ENCODE measurements around the gene TWF1. TPM values are rescaled to one million over a fixed set of nuclear protein-coding genes. Genes with fewer than 3 reads are reported as not detected.

The TWF1 gene
- polyA plus RNA-seq, 3 donors = 9.9 to 20.7 (median 13.7) TPM

GRCh38 chr12:43750814-43751213, 55.3 kb downstream of the TWF1 start:
- no CpG with 5 or more reads among the region's 3 CpGs for WGBS (ENCODE audit: insufficient coverage)
- DNase-seq = no peak
- Histone ChIP-seq H3K4me1 (ENCODE audit: control insufficient read depth in 1 of 2, insufficient read depth in 2 of 2, low read length in 2 of 2) (no peaks in the 10 kb centered on the region), H3K79me2 (ENCODE audit: insufficient read depth, low read length) (peaks cover under 1% of the 10 kb centered on the region), H4K20me1 (ENCODE audit: insufficient read depth, low read length) (no peaks in the 10 kb centered on the region), H3K9me3 (replicated peaks in 1 of 2; ENCODE audit: control insufficient read depth in 1 of 2, insufficient read depth in 1 of 2, low read length in 2 of 2) (no peaks in the 10 kb centered on the region), H2AFZ (ENCODE audit: insufficient read depth, low read depth, low read length, poor library complexity, severe bottlenecking) (no peak overlapping the region), H3K36me3 (replicated peaks in 1 of 2; ENCODE audit: control insufficient read depth in 1 of 2, insufficient read depth in 2 of 2, low read length in 2 of 2) (peaks cover 3 to 20% of the 10 kb centered on the region in 2 donors), H3K27me3 (ENCODE audit: control insufficient read depth in 2 of 2, insufficient read depth in 2 of 2, low read length in 2 of 2) (no peaks in the 10 kb centered on the region), H3K4me3 (replicated peaks in 1 of 3; ENCODE audit: low read depth in 2 of 3, low read length in 3 of 3) (no peak overlapping the region), H3K4me2 (replicated peaks; ENCODE audit: extremely low read depth, low read length, poor library complexity, severe bottlenecking) (no peak overlapping the region), H3K9ac (ENCODE audit: insufficient read depth, low read length, poor library complexity, severe bottlenecking) (no peak overlapping the region), H3K27ac (ENCODE audit: low read depth in 1 of 2, low read length in 2 of 2) (no peak overlapping the region)
- H3K4me3 Mint-ChIP-seq = no peak overlapping the region
- TF ChIP-seq, protein P1, sequence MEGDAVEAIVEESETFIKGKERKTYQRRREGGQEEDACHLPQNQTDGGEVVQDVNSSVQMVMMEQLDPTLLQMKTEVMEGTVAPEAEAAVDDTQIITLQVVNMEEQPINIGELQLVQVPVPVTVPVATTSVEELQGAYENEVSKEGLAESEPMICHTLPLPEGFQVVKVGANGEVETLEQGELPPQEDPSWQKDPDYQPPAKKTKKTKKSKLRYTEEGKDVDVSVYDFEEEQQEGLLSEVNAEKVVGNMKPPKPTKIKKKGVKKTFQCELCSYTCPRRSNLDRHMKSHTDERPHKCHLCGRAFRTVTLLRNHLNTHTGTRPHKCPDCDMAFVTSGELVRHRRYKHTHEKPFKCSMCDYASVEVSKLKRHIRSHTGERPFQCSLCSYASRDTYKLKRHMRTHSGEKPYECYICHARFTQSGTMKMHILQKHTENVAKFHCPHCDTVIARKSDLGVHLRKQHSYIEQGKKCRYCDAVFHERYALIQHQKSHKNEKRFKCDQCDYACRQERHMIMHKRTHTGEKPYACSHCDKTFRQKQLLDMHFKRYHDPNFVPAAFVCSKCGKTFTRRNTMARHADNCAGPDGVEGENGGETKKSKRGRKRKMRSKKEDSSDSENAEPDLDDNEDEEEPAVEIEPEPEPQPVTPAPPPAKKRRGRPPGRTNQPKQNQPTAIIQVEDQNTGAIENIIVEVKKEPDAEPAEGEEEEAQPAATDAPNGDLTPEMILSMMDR (IDR thresholded peaks at IDR 0.05) = no peak
- peaks cover 7% of the 10 kb centered on the region for H3K4me1 Mint-ChIP-seq
- peaks cover 0 to 3% (median 2%) of the 10 kb centered on the region in 3 donors for H3K27me3 Mint-ChIP-seq (ENCODE audit: low read depth in 3 of 3)
- intact Hi-C loops (cut with micrococcal nuclease) = no loop called here
- H3K36me3 Mint-ChIP-seq = peaks cover 22 to 26% of the 10 kb centered on the region in 2 donors
- H3K9me3 Mint-ChIP-seq = no peaks in the 10 kb centered on the region
- peak overlapping the region in 1 of 7 donors; percentile 1 for H3K27ac Mint-ChIP-seq

GRCh38 chr12:43749016-43749415, 57.1 kb downstream of the TWF1 start:
- Histone ChIP-seq H3K9me3 (replicated peaks in 1 of 2; ENCODE audit: control insufficient read depth in 1 of 2, insufficient read depth in 1 of 2, low read length in 2 of 2) (no peaks in the 10 kb centered on the region), H3K27ac (ENCODE audit: low read depth in 1 of 2, low read length in 2 of 2) (no peak overlapping the region), H4K20me1 (ENCODE audit: insufficient read depth, low read length) (no peaks in the 10 kb centered on the region), H3K36me3 (replicated peaks in 1 of 2; ENCODE audit: control insufficient read depth in 1 of 2, insufficient read depth in 2 of 2, low read length in 2 of 2) (peaks cover 13 to 28% of the 10 kb centered on the region in 2 donors), H2AFZ (ENCODE audit: insufficient read depth, low read depth, low read length, poor library complexity, severe bottlenecking) (no peak overlapping the region), H3K4me1 (ENCODE audit: control insufficient read depth in 1 of 2, insufficient read depth in 2 of 2, low read length in 2 of 2) (no peaks in the 10 kb centered on the region), H3K27me3 (ENCODE audit: control insufficient read depth in 2 of 2, insufficient read depth in 2 of 2, low read length in 2 of 2) (no peaks in the 10 kb centered on the region), H3K9ac (ENCODE audit: insufficient read depth, low read length, poor library complexity, severe bottlenecking) (no peak overlapping the region), H3K79me2 (ENCODE audit: insufficient read depth, low read length) (no peaks in the 10 kb centered on the region), H3K4me3 (replicated peaks in 1 of 3; ENCODE audit: low read depth in 2 of 3, low read length in 3 of 3) (no peak overlapping the region), H3K4me2 (replicated peaks; ENCODE audit: extremely low read depth, low read length, poor library complexity, severe bottlenecking) (no peak overlapping the region)
- TF ChIP-seq, protein P1 (IDR thresholded peaks at IDR 0.05) = no peak
- peaks cover 25 to 32% of the 10 kb centered on the region in 2 donors for H3K36me3 Mint-ChIP-seq
- intact Hi-C loops (cut with micrococcal nuclease) = no loop called here
- H3K4me3 Mint-ChIP-seq = no peak overlapping the region
- peaks cover 7% of the 10 kb centered on the region for H3K4me1 Mint-ChIP-seq
- WGBS (ENCODE audit: insufficient coverage) = 96% methylated on average over 4 of the region's 5 CpGs
- no peaks in the 10 kb centered on the region for H3K9me3 Mint-ChIP-seq
- no peak for DNase-seq
- H3K27me3 Mint-ChIP-seq (ENCODE audit: low read depth in 3 of 3) = peaks cover 0 to 3% (median 2%) of the 10 kb centered on the region in 3 donors
- H3K27ac Mint-ChIP-seq = no peak overlapping the region

Measured in CD14-positive monocyte (primary cell).